Calu3 (cell line): Measurements from ENCODE around the gene HOXC10. TPM values are rescaled to one million over a fixed set of nuclear protein-coding genes. Genes with fewer than 3 reads are reported as not detected.

ENCODE experiments used
- BruUV-seq: library from RNA; stranded (reverse); fragments of 400-500 nt; replicated peaks from 2 replicates; lab custom pipeline; 2021; lab: Mats Ljungman, UMichigan
- CTCF ChIA-PET: fragments of 300-600 bp; sonication (Branson Sonifier 250); formaldehyde crosslinking; loops from one replicate; lab custom pipeline; 2022; ENCODE audit warnings: antibody characterized with exemption; lab: Charles Lee
- DNase-seq: peaks from one replicate; pipeline ENCODE4 v3.0.0; 2022
- H3K27ac Mint-ChIP-seq: one replicate; pipeline ENCODE4 v1.8.0; 2022; ENCODE audit warnings: mixed read lengths; ENCODE audit not compliant: unreplicated experiment
- H3K27me3 Mint-ChIP-seq: one replicate; pipeline ENCODE4 v1.8.0; 2022; ENCODE audit warnings: mixed read lengths; ENCODE audit not compliant: unreplicated experiment
- H3K36me3 Mint-ChIP-seq: one replicate; pipeline ENCODE4 v1.8.0; 2022; ENCODE audit warnings: mild to moderate bottlenecking, moderate library complexity, mixed read lengths; ENCODE audit not compliant: insufficient read depth, unreplicated experiment
- H3K4me1 Mint-ChIP-seq: one replicate; pipeline ENCODE4 v1.8.0; 2022; ENCODE audit warnings: mild to moderate bottlenecking, low read depth, mixed read lengths; ENCODE audit not compliant: unreplicated experiment
- H3K4me3 Mint-ChIP-seq: one replicate; pipeline ENCODE4 v1.8.0; 2022; ENCODE audit warnings: mild to moderate bottlenecking, low read depth, moderate library complexity, mixed read lengths; ENCODE audit not compliant: unreplicated experiment
- H3K9me3 Mint-ChIP-seq: one replicate; pipeline ENCODE4 v1.8.0; 2022; ENCODE audit warnings: low read depth, mixed read lengths; ENCODE audit not compliant: unreplicated experiment
- CTCF ChIP-seq: fragments of 200-600 bp; IDR thresholded peaks from one replicate; pipeline ENCODE4 v1.8.0; 2022; ENCODE audit warnings: antibody characterized with exemption; ENCODE audit not compliant: unreplicated experiment
- intact Hi-C: fragments of 100-400 bp; cut with micrococcal nuclease; formaldehyde crosslinking; loops from one replicate; pipeline ENCODE4 v1.10.0; 2022; ENCODE audit not compliant: unreplicated experiment
- total RNA-seq: library from RNA; stranded (reverse); gene quantifications from 2 replicates; pipeline ENCODE4 v1.2.3, GENCODE V29; 2022

Gene HOXC10
- total RNA-seq, 1 experiment from 2014 or later: 0.71 TPM

DNA sequence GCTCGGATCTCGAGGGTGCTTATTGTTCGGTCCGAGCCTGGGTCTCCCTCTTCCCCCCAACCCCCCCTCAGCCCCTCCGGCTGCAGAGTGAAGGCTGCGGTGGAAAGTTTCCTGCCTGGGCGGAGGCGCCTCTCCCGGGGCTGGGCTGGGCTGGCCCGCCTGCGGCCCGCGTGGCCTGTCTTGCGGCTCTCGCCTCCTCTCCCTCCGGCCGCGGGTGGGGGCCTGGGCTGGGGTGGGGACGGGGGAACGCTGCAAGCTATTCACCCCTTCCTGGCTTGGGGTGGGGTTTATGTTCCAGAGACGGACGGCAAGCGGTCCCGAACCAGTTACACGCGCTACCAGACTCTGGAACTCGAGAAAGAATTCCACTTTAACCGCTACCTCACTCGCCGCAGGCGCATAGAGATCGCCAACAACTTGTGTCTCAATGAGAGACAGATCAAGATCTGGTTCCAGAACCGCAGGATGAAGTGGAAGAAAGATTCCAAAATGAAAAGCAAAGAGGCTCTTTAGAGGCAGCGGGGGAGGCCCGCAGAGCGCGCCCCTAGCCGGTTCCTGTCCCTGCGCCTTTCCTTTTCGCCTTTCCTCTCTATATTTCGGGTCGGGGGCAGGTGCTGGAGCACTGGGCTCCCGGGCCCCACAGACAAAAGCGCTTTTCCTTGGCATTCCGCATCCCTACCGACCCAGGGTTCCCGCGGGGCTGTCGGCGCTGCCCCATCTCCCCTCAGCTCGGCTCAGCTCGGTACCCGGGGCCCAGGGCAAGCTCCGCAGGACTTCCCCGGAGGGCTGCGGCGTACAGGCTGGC lies 49.2 kb downstream of the HOXC10 start:
- BruUV-seq: no TSS peak
- CTCF ChIA-PET: no interaction called here

GRCh38 chr12:54034785-54035310 lies 49.9 kb downstream of the HOXC10 start:
- Mint-ChIP-seq H3K27me3 (peaks cover 99% of the 10 kb centered on the region), H3K9me3 (no peaks in the 10 kb centered on the region), H3K36me3 (peaks cover 12% of the 10 kb centered on the region), H3K4me1 (peaks cover 14% of the 10 kb centered on the region), H3K27ac (no peak overlapping the region), H3K4me3 (peak overlapping the region; percentile 27)
- intact Hi-C loops: no loop called here
- no peak for DNase-seq
- no TSS peak for BruUV-seq
- CTCF ChIA-PET: no interaction called here
- TF ChIP-seq CTCF: no peak

More for the DNA sequence above, 49.2 kb downstream of the HOXC10 start:
- Mint-ChIP-seq H3K9me3 (no peaks in the 10 kb centered on the region), H3K27me3 (peaks cover 99% of the 10 kb centered on the region), H3K4me1 (peaks cover 14% of the 10 kb centered on the region), H3K27ac (no peak overlapping the region), H3K4me3 (peak overlapping the region; percentile 83), H3K36me3 (peaks cover 12% of the 10 kb centered on the region)
- no peak for TF ChIP-seq CTCF
- intact Hi-C loops: no loop called here
- DNase-seq: no peak

GRCh38 chr12:54035568-54036264 lies 50.8 kb downstream of the HOXC10 start:
- Mint-ChIP-seq H3K4me1 (peaks cover 14% of the 10 kb centered on the region), H3K36me3 (peaks cover 12% of the 10 kb centered on the region), H3K9me3 (no peaks in the 10 kb centered on the region), H3K27me3 (peaks cover 99% of the 10 kb centered on the region), H3K4me3 (no peak overlapping the region), H3K27ac (no peak overlapping the region)
- no peak for TF ChIP-seq CTCF
- intact Hi-C loops: no loop called here
- CTCF ChIA-PET: interaction anchor here (1.7 kb wide), 1 partner anchor 17 kb away, joined by 4 read pairs; no protein-coding TSS in a partner anchor
- no peak for DNase-seq
- BruUV-seq: no TSS peak

DNA sequence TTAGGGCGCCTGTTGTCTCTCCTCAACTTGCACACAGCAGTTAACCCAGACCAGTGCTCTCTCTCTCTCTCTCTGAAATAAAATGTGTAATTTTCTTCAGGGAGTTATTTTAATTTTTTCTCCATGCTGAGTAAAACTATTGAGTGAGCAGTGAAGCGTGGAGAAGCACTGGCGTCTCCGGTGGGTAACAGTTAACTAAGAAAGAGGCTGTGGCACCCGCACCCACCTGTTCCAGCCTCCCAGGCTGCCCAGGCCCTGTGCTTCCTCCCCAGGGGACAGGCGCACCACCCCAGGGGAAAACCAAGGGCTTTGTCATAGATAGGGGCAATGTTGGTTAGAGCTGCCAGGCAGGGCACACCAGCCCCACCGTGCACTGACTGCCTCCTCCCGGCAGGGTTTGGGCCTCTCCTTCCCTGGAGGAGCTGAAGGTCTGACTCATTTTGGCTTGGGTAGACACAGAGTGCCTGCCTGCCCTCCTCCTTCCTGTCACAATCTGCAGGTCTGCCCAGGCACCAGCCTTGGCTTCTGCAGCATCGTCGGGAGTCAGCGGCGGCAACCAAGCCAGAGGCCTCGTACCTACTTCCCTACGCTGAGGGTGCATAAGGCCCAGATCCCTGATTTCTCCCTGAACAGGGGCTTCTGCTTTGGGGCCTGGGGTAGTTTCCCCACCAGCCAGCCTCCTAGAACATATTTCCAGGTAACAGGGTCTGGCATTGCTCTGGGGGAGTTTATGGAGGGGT lies 51.8 kb downstream of the HOXC10 start:
- BruUV-seq: no TSS peak
- Mint-ChIP-seq H3K27me3 (peaks cover 99% of the 10 kb centered on the region), H3K9me3 (no peaks in the 10 kb centered on the region), H3K36me3 (peaks cover 12% of the 10 kb centered on the region), H3K4me1 (peaks cover 14% of the 10 kb centered on the region), H3K27ac (no peak overlapping the region), H3K4me3 (no peak overlapping the region)
- intact Hi-C loops: no loop called here
- CTCF ChIA-PET: interaction anchor here (0.9 to 1.7 kb wide), 3 partner anchors 16 to 154 kb away, joined by 3 to 4 read pairs (median 4); no protein-coding TSS in a partner anchor
- TF ChIP-seq CTCF: no peak
- DNase-seq: peak; percentile 26
